ENCODE results near the gene LRRN2. TPM values are rescaled to one million over a fixed set of nuclear protein-coding genes. Genes with fewer than 3 reads are reported as not detected.

LRRN2 gene
- total and polyA plus RNA-seq, 2 experiments from 2014 or later = 3.7 to 4.9 TPM

- peaks cover 21% of the 10 kb centered on the region for H3K27me3 ChIP-seq
- H3K4me1 ChIP-seq (ENCODE audit: low read depth) = no peaks in the 10 kb centered on the region
- H3K4me3 ChIP-seq = no peak overlapping the region
- no peaks in the 10 kb centered on the region for H3K36me3 ChIP-seq
- DNase-seq (ENCODE audit: low read depth in 1 of 2, low spot score in 1 of 2) = no peak
- H3K9me3 ChIP-seq (ENCODE audit: low read depth) = no peaks in the 10 kb centered on the region
- no peak overlapping the region for H3K27ac ChIP-seq
- TF ChIP-seq CTCF (IDR thresholded peaks at IDR 0.05; ENCODE audit: low read depth, low read length) = no peak
These were observed 31.8 kb downstream of the LRRN2 start for GRCh38 chr1:204653590-204654340.

- Histone ChIP-seq H3K36me3 (no peaks in the 10 kb centered on the region), H3K4me1 (ENCODE audit: low read depth) (no peaks in the 10 kb centered on the region), H3K27ac (no peak overlapping the region), H3K4me3 (no peak overlapping the region), H3K27me3 (peaks cover 21% of the 10 kb centered on the region), H3K9me3 (ENCODE audit: low read depth) (no peaks in the 10 kb centered on the region)
- DNase-seq (ENCODE audit: low read depth in 1 of 2, low spot score in 1 of 2) = no peak
- TF ChIP-seq CTCF (IDR thresholded peaks at IDR 0.05; ENCODE audit: low read depth, low read length) = no peak
These were observed 33.0 kb downstream of the LRRN2 start for GRCh38 chr1:204652497-204652896.

- no peak for DNase-seq (ENCODE audit: low read depth in 1 of 2, low spot score in 1 of 2)
- Histone ChIP-seq H3K36me3 (no peaks in the 10 kb centered on the region), H3K4me1 (ENCODE audit: low read depth) (no peaks in the 10 kb centered on the region), H3K27me3 (peaks cover 21% of the 10 kb centered on the region), H3K27ac (no peak overlapping the region), H3K9me3 (ENCODE audit: low read depth) (no peaks in the 10 kb centered on the region), H3K4me3 (no peak overlapping the region)
- TF ChIP-seq CTCF (IDR thresholded peaks at IDR 0.05; ENCODE audit: low read depth, low read length) = no peak
These were observed 33.6 kb downstream of the LRRN2 start for GRCh38 chr1:204651843-204652421.

DNA sequence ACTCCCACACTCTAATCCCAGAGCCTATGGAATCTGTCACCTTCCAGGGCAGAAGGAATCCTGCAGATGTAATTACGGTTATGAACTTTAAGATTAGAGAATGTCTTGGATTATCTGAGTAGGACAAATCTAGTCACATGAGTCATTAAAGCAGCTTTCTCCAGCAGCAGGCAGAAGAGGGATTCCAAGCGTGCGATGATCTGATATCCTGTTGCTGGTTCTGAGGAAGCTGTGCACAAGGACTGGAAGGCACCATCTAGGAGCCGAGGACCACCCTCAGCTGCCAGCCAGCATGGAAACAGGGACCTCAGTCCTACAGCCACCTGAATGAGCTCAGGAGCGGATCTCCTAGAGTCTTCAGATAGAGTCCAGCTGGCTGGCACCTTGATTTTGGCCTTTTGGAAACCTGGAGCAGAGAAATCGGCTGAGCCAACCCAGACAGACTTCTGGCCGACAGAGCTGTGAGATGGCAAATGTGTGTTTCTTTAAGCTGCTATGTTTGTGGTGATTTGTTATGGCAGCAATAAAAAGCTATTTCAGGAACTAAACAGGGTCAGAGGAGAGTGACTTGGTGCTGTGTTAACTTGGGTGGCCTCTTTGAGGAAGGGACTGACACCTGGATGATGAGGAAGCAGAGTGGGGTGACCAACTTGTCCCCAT lies 34.5 kb downstream of the LRRN2 start:
- Histone ChIP-seq H3K9me3 (ENCODE audit: low read depth) (no peaks in the 10 kb centered on the region), H3K4me3 (no peak overlapping the region), H3K27ac (no peak overlapping the region), H3K27me3 (peaks cover 21% of the 10 kb centered on the region), H3K36me3 (no peaks in the 10 kb centered on the region), H3K4me1 (ENCODE audit: low read depth) (no peaks in the 10 kb centered on the region)
- no peak for TF ChIP-seq CTCF (IDR thresholded peaks at IDR 0.05; ENCODE audit: low read depth, low read length)
- no peak for DNase-seq (ENCODE audit: low read depth in 1 of 2, low spot score in 1 of 2)

GRCh38 chr1:204649721-204650521 lies 35.6 kb downstream of the LRRN2 start:
- Histone ChIP-seq H3K4me3 (no peak overlapping the region), H3K36me3 (no peaks in the 10 kb centered on the region), H3K27me3 (peaks cover 21% of the 10 kb centered on the region), H3K4me1 (ENCODE audit: low read depth) (no peaks in the 10 kb centered on the region), H3K9me3 (ENCODE audit: low read depth) (no peaks in the 10 kb centered on the region), H3K27ac (no peak overlapping the region)
- TF ChIP-seq CTCF (IDR thresholded peaks at IDR 0.05; ENCODE audit: low read depth, low read length) = no peak
- DNase-seq (ENCODE audit: low read depth in 1 of 2, low spot score in 1 of 2) = no peak

All from cardiac muscle cell (in vitro differentiated cells and primary cell).